K562 (cell line): ENCODE results near the gene SPATA16. TPM values are rescaled to one million over a fixed set of nuclear protein-coding genes. Genes with fewer than 3 reads are reported as not detected.

Experiments
- ATAC-seq: fragments of 200-7000 bp; cut with Tn5 transposase; 3 replicates; pipeline ENCODE4 v1.9.1; 2020; ENCODE audit warnings: moderate library complexity
- BruUV-seq: library from RNA; stranded (reverse); fragments of 400-500 nt; replicated peaks from 2 replicates; lab custom pipeline; 2021; lab: Mats Ljungman, UMichigan
- CTCF ChIA-PET: fragments of 300-600 bp; formaldehyde crosslinking; extraction: SDS; loops from one replicate; lab custom pipeline; 2021; ENCODE audit warnings: low intra/inter-chr PET ratio; lab: Yijun Ruan, JAX
- POLR2A ChIA-PET: fragments of 300-600, 350-650 bp; sonication (Branson Sonifier 250); formaldehyde crosslinking; extraction: SDS; loops from one replicate; lab custom pipeline; 2021; ENCODE audit warnings: antibody characterized with exemption, inconsistent platforms; lab: Yijun Ruan, JAX
- DNase-seq, 4 experiments: peaks; one replicate each; pipeline versions ENCODE4 v3.0.0 to v3.0.0-alpha.2; 2011 to 2018; ENCODE audit warnings: low spot score in 3 of 4, mixed read lengths in 3 of 4; ENCODE audit errors: extremely low read depth in 1 of 4
- FAIRE-seq: peaks from 2 replicates; lab custom pipeline; 2011; peaks lifted over from hg19 to GRCh38; lab: Jason Lieb, UNC
- H2AFZ ChIP-seq: 2 replicates; pipeline ENCODE4 v1.6.0; 2011; ENCODE audit warnings: low read depth, low read length, control low read depth, inconsistent platforms
- H3K27ac ChIP-seq: fragments of 200-600 bp; 3 replicates; pipeline ENCODE4 v1.8.0; 2011; ENCODE audit warnings: low read depth, mild to moderate bottlenecking, control low read depth, inconsistent platforms, low read length, moderate library complexity, mixed read lengths; ENCODE audit errors: extremely low read depth
- H3K27me3 ChIP-seq, 2 experiments: fragments of 300-600 bp in 1 of 2; 2 replicates in 1 of 2; 3 replicates in 1 of 2; pipeline versions ENCODE4 v1.6.0 to v1.8.0; 2011; ENCODE audit warnings: inconsistent platforms in 2 of 2, low read length in 2 of 2, mild to moderate bottlenecking in 1 of 2, mixed read lengths in 1 of 2, moderate library complexity in 1 of 2; ENCODE audit not compliant: control insufficient read depth in 2 of 2, insufficient read depth in 2 of 2
- H3K36me3 ChIP-seq: fragments of 300-600 bp; 3 replicates; pipeline ENCODE4 v1.8.0; 2011; ENCODE audit warnings: mild to moderate bottlenecking, low read length, inconsistent platforms; ENCODE audit not compliant: control insufficient read depth, insufficient read depth
- H3K4me1 ChIP-seq, 2 experiments: fragments of 200-600 bp in 1 of 2; replicated peaks in 1 of 2; 2 replicates in 1 of 2; 3 replicates in 1 of 2; pipeline versions ENCODE4 v1.5.1 to v1.8.0; 2011; ENCODE audit warnings: inconsistent platforms in 2 of 2, low read length in 2 of 2, mild to moderate bottlenecking in 1 of 2, mixed read lengths in 1 of 2, moderate library complexity in 1 of 2; ENCODE audit not compliant: control insufficient read depth in 2 of 2, insufficient read depth in 2 of 2
- H3K4me2 ChIP-seq: 2 replicates; pipeline ENCODE4 v1.6.1; 2011; ENCODE audit warnings: low read length, control low read depth, inconsistent platforms, mixed read lengths; ENCODE audit not compliant: insufficient read depth
- H3K4me3 ChIP-seq: fragments of 200-600 bp; sonication (generic), shearing (Covaris generic); 2 replicates; pipeline ENCODE4 v1.5.1; 2016; ENCODE audit warnings: control low read depth, inconsistent platforms
- H3K79me2 ChIP-seq: fragments of 200-600 bp; 3 replicates; pipeline ENCODE4 v1.8.0; 2011; ENCODE audit warnings: low read length, inconsistent platforms; ENCODE audit not compliant: control insufficient read depth, insufficient read depth
- H3K9ac ChIP-seq, 2 experiments: 2 replicates each; pipeline versions ENCODE4 v1.6.0 to v1.6.1; 2011; ENCODE audit warnings: low read depth in 2 of 2, low read length in 2 of 2, control low read depth in 1 of 2, inconsistent platforms in 1 of 2, mild to moderate bottlenecking in 1 of 2, mixed read lengths in 1 of 2; ENCODE audit not compliant: insufficient read depth in 1 of 2
- H3K9me1 ChIP-seq: one replicate; pipeline ENCODE4 v1.6.0; 2011; ENCODE audit warnings: inconsistent platforms, mild to moderate bottlenecking, low read length, moderate library complexity; ENCODE audit not compliant: control insufficient read depth, insufficient read depth
- H3K9me3 ChIP-seq: replicated peaks from 2 replicates; pipeline ENCODE4 v1.5.1; 2011; ENCODE audit warnings: low read depth, low read length, inconsistent platforms; ENCODE audit not compliant: control insufficient read depth, insufficient read depth
- H4K20me1 ChIP-seq: replicated peaks from 2 replicates; pipeline ENCODE4 v1.6.1; 2011; ENCODE audit warnings: low read length, inconsistent platforms, mixed read lengths; ENCODE audit not compliant: control insufficient read depth, insufficient read depth
- CBX3 ChIP-seq, 2 experiments: IDR thresholded peaks; 1 replicate in 1 of 2; 2 replicates in 1 of 2; pipeline ENCODE4 v1.6.1; 2012; ENCODE audit warnings: inconsistent platforms in 2 of 2, low read length in 2 of 2, borderline replicate concordance in 1 of 2, control low read depth in 1 of 2
- L3MBTL2 ChIP-seq: fragments of 450-650 bp; IDR thresholded peaks from 2 replicates; pipeline ENCODE4 v1.6.1; 2016; ENCODE audit warnings: mild to moderate bottlenecking, moderate library complexity
- PBX2 ChIP-seq, 2 experiments: IDR thresholded peaks in 1 of 2; conservative IDR thresholded peaks in 1 of 2; 2 replicates each; pipeline ENCODE4 v1.6.1; 2016; ENCODE audit warnings: low read depth in 2 of 2, mild to moderate bottlenecking in 1 of 2, missing compliant biosample characterization in 1 of 2, missing genetic modification characterization in 1 of 2, moderate library complexity in 1 of 2
- PML ChIP-seq: IDR thresholded peaks from 2 replicates; pipeline ENCODE4 v1.6.1; 2012; ENCODE audit warnings: low read length, inconsistent platforms
- ZNF436 ChIP-seq: fragments of 250-450, 450-650 bp; sonication (Bioruptor Pico); formaldehyde crosslinking; IDR thresholded peaks from 2 replicates; pipeline ENCODE4 v1.7.0; 2020; ENCODE audit warnings: mild to moderate bottlenecking
- ZNF639 ChIP-seq, 2 experiments: fragments of 200-800 bp in 1 of 2; sonication (Bioruptor generic) in 1 of 2; sonication (generic) in 1 of 2; formaldehyde crosslinking in 1 of 2; IDR thresholded peaks in 1 of 2; conservative IDR thresholded peaks in 1 of 2; 2 replicates each; pipeline versions ENCODE4 v1.5.0 to v1.6.1; 2016 to 2020; ENCODE audit warnings: missing compliant biosample characterization in 1 of 2, missing genetic modification characterization in 1 of 2, missing genetic modification reagents in 1 of 2
- WGBS: fragments of 100-300 bp; shearing (Covaris generic); methylation state at CpG from one replicate; pipeline ENCODE4 v1.1.6; 2016; ENCODE audit warnings: low coverage, mixed read lengths; ENCODE audit not compliant: insufficient coverage; ENCODE audit errors: missing lambda C conversion rate; 5-methylcytosine and 5-hydroxymethylcytosine counted together
- in situ Hi-C: fragments of 300-500 bp; cut with MboI; formaldehyde crosslinking; loops from 4 replicates; pipeline ENCODE4 v1.15.0; 2018; ENCODE audit warnings: inconsistent platforms, mixed read lengths
- intact Hi-C: fragments of 100-400 bp; cut with micrococcal nuclease; formaldehyde crosslinking; loops from 2 replicates; pipeline ENCODE4 v1.14.2; 2022
- polyA plus RNA-seq, 8 experiments: library from polyadenylated mRNA; depleted of rRNA in 4 of 8; stranded (reverse) in 5 of 8; unstranded in 3 of 8; fragments of >200 nt; fragmentation: Nextera tagmentation in 2 of 8; fragmentation: Illumina TruSeq in 1 of 8; extraction: Ambion mirVana in 2 of 8; extraction: Trizol in 1 of 8; gene quantifications; 2 replicates each; pipeline versions ENCODE4 v1.2.1 to v1.2.3, GENCODE V29; 2011 to 2014; ENCODE audit warnings: inconsistent platforms in 1 of 8, missing spikeins in 1 of 8
- total RNA-seq, 7 experiments: library from RNA; depleted of rRNA in 6 of 7; stranded (reverse); fragments of >200 nt in 6 of 7; fragmentation: Illumina TruSeq in 2 of 7; extraction: Trizol in 2 of 7; gene quantifications; 2 replicates each; pipeline versions ENCODE4 v1.2.1 to v1.2.3, GENCODE V29; 2011 to 2021; ENCODE audit warnings: low replicate concordance in 1 of 7

SPATA16 gene
- total and polyA plus RNA-seq, 9 of the 15 experiments (the other 6 are each of a cell fraction or from before 2014, with no cell fraction given): not detected

- BruUV-seq: no TSS peak
- in situ Hi-C loops: no loop called here
- intact Hi-C loops: loop anchor here (1.0 to 5.0 kb wide), 2 partner anchors 16 to 40 kb away; no protein-coding TSS in a partner anchor
- Histone ChIP-seq H3K27ac (peak overlapping the region; percentile 80), H3K79me2 (no peaks in the 10 kb centered on the region; the same call in 2 of the 3 replicates), H3K27me3 (no peaks in the 10 kb centered on the region), H3K4me1 (peaks cover 10 to 33% of the 10 kb centered on the region in 2 experiments), H3K4me2 (peak overlapping the region; percentile 52), H3K9ac (peak overlapping the region in 1 of 2 experiments; percentile 64; a peak in 2 of 4 replicates), H4K20me1 (no peaks in the 10 kb centered on the region), H3K9me1 (no peaks in the 10 kb centered on the region), H3K9me3 (0 out of 2 replicates have a peak, but pooled peaks cover 4% of the 10 kb centered on the region), H3K4me3 (no peak overlapping the region; the same call in 1 of the 2 replicates), H3K36me3 (no peaks in the 10 kb centered on the region; the same call in 2 of the 3 replicates), H2AFZ (peak overlapping the region; percentile 84)
- peak; percentile 52 to 95 (median 73) for DNase-seq
- ChIA-PET CTCF (no interaction called here), POLR2A (interaction anchor here (0.8 to 1.3 kb wide), 6 partner anchors 10 to 163 kb away, joined by 3 to 10 read pairs (median 3); no protein-coding TSS in a partner anchor)
- peak; percentile 98 for FAIRE-seq
- 0% methylated on average over 3 of the region's 3 CpGs for WGBS
- peak; percentile 95 for ATAC-seq
- no peak for TF ChIP-seq ZNF436 (CRISPR knock-in tag)
- TF ChIP-seq PBX2 (CRISPR knock-in tag; IDR thresholded peaks at IDR 0.05; ENCODE audit: low read depth): no peak
- TF ChIP-seq PBX2 (tag; conservative IDR thresholded peaks at IDR 0.05; ENCODE audit: low read depth): peak; percentile 59
- peak in 1 of 2 experiments; percentile 75; a peak in 1 of 3 replicates for TF ChIP-seq CBX3 (IDR thresholded peaks at IDR 0.05; ENCODE audit: borderline replicate concordance in 1 of 2, low read length in 2 of 2)
- TF ChIP-seq ZNF639 (CRISPR knock-in tag; conservative IDR thresholded peaks at IDR 0.05 in 1 of 2, IDR thresholded peaks at IDR 0.05 in 1 of 2): peak in 1 of 2 experiments; percentile 31; a peak in 1 of 4 replicates
- TF ChIP-seq PML: peak; percentile 96
- TF ChIP-seq L3MBTL2: peak; percentile 54; the same call in 1 of the 2 replicates
Observed at GRCh38 chr3:173007079-173007723, 133.8 kb downstream of the SPATA16 start.
